Activated naive CD4-positive, alpha-beta T cell treated with anti-CD3 and anti-CD28 coated beads, Interleukin-2, amount 50 U/mL, for 24 hours (primary cell): Measurements from ENCODE around the gene TNNT2.

Source experiments
- H3K27ac Mint-ChIP-seq: one replicate; pipeline ENCODE4 v1.8.0; 2021; ENCODE audit warnings: mild to moderate bottlenecking, mixed read lengths
- H3K27me3 Mint-ChIP-seq: one replicate; pipeline ENCODE4 v1.8.0; 2021; ENCODE audit warnings: mixed read lengths
- H3K36me3 Mint-ChIP-seq: one replicate; pipeline ENCODE4 v1.8.0; 2021; ENCODE audit warnings: mixed read lengths
- H3K4me1 Mint-ChIP-seq: one replicate; pipeline ENCODE4 v1.8.0; 2021; ENCODE audit warnings: mixed read lengths
- H3K4me3 Mint-ChIP-seq: one replicate; pipeline ENCODE4 v1.8.0; 2021; ENCODE audit warnings: mild to moderate bottlenecking, mixed read lengths
- H3K9me3 Mint-ChIP-seq: one replicate; pipeline ENCODE4 v1.8.0; 2021; ENCODE audit warnings: mixed read lengths

Gene TNNT2

DNA sequence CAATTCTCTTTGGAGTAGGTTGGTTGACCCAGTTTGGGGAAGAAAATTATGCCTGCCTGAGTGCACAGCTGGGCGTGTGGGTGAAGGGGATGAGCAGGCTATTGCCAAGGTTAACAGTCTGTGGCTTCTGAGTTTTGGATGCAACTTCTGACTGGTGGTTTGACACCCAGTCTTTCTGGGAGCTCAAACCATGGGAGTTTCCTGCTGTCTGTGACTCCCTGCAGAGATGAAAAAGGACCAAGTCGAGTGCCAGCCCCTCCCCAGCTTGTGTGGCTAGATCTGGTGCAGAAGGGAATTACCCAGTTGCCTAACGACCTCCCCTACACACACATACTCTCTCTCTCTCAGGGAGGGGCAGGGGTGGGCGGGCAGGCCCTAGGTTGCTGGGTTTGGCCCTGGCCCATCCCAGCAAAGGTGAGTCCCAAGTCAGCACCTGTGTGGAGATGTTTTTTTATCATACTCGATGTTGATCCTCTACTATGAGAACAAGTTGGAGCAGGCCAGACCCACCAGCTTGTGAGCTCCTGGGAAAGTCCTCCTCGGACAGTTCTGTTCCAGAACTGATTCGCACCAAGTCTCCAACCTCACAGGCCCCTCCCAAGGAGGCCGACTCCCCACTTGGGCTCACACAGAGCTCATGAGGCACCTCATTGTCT is 66.0 kb downstream of the TNNT2 start:
- Mint-ChIP-seq H3K4me1 (no peaks in the 10 kb centered on the region), H3K27me3 (peaks cover 9% of the 10 kb centered on the region), H3K27ac (no peak overlapping the region), H3K4me3 (no peak overlapping the region), H3K36me3 (no peaks in the 10 kb centered on the region), H3K9me3 (no peaks in the 10 kb centered on the region)

DNA sequence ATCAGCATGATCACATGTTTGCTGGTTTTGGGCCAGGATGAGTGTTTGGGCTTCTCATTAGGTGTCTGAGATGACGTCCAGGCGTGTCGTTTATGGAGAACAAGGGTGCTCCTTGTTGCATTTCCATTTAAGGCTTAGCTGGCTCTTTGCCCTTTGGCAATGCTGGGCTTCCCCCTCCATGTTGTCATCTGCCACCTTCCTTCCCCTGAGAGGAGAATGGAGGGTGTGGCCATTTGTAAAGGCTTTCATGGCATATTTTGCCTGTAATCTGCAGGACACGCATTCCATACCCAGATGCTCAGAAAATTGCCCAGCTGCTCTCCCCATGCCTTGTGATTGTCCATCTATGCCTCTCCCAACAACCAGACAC is 66.5 kb downstream of the TNNT2 start:
- Mint-ChIP-seq H3K27me3 (peaks cover 9% of the 10 kb centered on the region), H3K36me3 (no peaks in the 10 kb centered on the region), H3K9me3 (no peaks in the 10 kb centered on the region), H3K27ac (no peak overlapping the region), H3K4me3 (no peak overlapping the region), H3K4me1 (no peaks in the 10 kb centered on the region)

- Mint-ChIP-seq H3K4me1 (no peaks in the 10 kb centered on the region), H3K36me3 (no peaks in the 10 kb centered on the region), H3K27me3 (peaks cover 9% of the 10 kb centered on the region), H3K9me3 (no peaks in the 10 kb centered on the region), H3K4me3 (no peak overlapping the region), H3K27ac (no peak overlapping the region)
These were observed 67.1 kb downstream of the TNNT2 start for GRCh38 chr1:201310251-201310985.

DNA sequence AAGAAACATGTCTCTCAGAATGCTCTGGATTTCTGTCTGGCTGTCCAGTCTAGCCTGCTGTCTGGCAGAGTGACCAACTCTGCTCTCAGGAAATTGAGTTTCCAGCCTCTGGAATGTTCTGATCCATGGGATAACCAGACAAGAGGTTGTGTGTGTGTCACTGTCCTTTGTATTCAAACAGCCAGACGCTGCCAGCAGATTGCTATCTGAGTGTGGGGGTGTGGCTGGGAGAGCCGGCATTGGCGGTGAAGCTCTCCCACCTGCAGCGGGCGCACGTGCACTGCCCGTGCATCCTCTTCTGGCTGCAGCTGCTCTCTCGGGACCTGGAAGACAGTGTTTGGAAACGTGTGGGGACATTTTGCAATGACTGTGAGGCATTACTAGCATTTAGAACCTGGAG is 68.1 kb downstream of the TNNT2 start:
- no peak overlapping the region for H3K27ac Mint-ChIP-seq
- H3K4me1 Mint-ChIP-seq: no peaks in the 10 kb centered on the region
- H3K27me3 Mint-ChIP-seq: peaks cover 9% of the 10 kb centered on the region
- H3K9me3 Mint-ChIP-seq: no peaks in the 10 kb centered on the region
- H3K4me3 Mint-ChIP-seq: no peak overlapping the region
- H3K36me3 Mint-ChIP-seq: no peaks in the 10 kb centered on the region
